ENCODE data around the gene KRT85.

The KRT85 gene

DNA sequence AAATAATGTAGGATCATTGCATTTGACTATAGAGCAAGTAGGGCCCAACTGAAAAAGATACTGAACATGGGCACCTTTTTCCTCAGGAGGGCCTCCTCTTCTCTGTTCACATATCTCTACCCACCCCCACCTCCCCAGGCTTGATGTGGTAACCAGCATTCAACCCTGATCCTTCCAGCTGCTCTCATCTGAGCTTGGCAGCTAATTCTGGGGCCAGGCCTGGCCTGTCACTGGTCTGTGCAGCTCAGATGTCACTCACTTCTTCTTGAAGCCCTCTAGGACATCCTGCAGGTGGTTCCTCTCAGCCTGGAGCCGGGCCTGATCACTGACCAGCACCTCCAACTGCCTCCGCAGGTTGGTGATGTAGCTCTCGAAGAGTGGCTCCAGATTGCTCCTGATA is 16.1 kb upstream of the KRT85 start:
- Histone ChIP-seq H3K79me2 (ENCODE audit: insufficient read depth, low read length) (no peaks in the 10 kb centered on the region), H3K9me2 (replicated peaks; ENCODE audit: insufficient read depth, low read length) (no peaks in the 10 kb centered on the region)

DNA sequence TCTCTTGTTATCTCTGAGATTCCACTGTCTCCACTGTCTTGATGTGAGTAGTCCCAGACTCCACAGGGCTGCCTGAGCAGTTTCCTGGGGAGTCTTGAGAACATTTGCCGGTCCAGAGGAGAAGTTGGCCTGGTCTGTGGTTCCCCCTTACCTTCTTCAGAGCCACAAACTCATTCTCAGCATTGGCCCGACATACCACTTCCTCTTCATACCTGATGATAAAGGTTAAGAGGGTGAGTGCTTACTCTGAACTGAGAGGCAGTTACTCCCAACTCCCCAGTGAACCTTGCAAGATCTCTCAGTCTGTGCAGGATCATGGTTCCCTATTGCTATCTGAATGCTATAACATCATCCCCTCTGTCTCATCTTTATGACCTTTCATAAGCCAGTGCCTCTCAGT is 15.6 kb upstream of the KRT85 start:
- H3K4me2 ChIP-seq (ENCODE audit: low read depth, low read length, poor library complexity, severe bottlenecking), result no peak overlapping the region
- H3K27me3 ChIP-seq (ENCODE audit: low read length), result no peaks in the 10 kb centered on the region
- no peaks in the 10 kb centered on the region for H3K36me3 ChIP-seq (ENCODE audit: low read length)
- no peaks in the 10 kb centered on the region for H3K79me2 ChIP-seq (ENCODE audit: insufficient read depth, low read length)
- H3F3A ChIP-seq (ENCODE audit: insufficient read depth), result no peaks in the 10 kb centered on the region
- H3K27ac ChIP-seq (ENCODE audit: low read depth, low read length), result no peak overlapping the region
- H2AFZ ChIP-seq (ENCODE audit: low read depth, low read length, severe bottlenecking), result no peak overlapping the region
- H3K4me3 ChIP-seq (ENCODE audit: insufficient read depth, low read length, poor library complexity, severe bottlenecking), result no peak overlapping the region
- no peak overlapping the region for H3K9ac ChIP-seq (ENCODE audit: low read length)
- H3K9me2 ChIP-seq (replicated peaks; ENCODE audit: insufficient read depth, low read length), result no peaks in the 10 kb centered on the region
- TF ChIP-seq EZH2phosphoT487 (conservative IDR thresholded peaks at IDR 0.05; ENCODE audit: low read length), result no peak
- TF ChIP-seq, protein P1, sequence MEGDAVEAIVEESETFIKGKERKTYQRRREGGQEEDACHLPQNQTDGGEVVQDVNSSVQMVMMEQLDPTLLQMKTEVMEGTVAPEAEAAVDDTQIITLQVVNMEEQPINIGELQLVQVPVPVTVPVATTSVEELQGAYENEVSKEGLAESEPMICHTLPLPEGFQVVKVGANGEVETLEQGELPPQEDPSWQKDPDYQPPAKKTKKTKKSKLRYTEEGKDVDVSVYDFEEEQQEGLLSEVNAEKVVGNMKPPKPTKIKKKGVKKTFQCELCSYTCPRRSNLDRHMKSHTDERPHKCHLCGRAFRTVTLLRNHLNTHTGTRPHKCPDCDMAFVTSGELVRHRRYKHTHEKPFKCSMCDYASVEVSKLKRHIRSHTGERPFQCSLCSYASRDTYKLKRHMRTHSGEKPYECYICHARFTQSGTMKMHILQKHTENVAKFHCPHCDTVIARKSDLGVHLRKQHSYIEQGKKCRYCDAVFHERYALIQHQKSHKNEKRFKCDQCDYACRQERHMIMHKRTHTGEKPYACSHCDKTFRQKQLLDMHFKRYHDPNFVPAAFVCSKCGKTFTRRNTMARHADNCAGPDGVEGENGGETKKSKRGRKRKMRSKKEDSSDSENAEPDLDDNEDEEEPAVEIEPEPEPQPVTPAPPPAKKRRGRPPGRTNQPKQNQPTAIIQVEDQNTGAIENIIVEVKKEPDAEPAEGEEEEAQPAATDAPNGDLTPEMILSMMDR (IDR thresholded peaks at IDR 0.05; ENCODE audit: insufficient read depth, low read length, poor library complexity, severe bottlenecking), result no peak
- no peaks in the 10 kb centered on the region for H4K20me1 ChIP-seq (ENCODE audit: low read depth, low read length)
- no peaks in the 10 kb centered on the region for H3K9me3 ChIP-seq (ENCODE audit: insufficient read depth, low read length)

More for the DNA sequence above, 16.1 kb upstream of the KRT85 start:
- no peaks in the 10 kb centered on the region for H3K36me3 ChIP-seq (ENCODE audit: low read length)
- H3F3A ChIP-seq (ENCODE audit: insufficient read depth), result no peaks in the 10 kb centered on the region
- no peak overlapping the region for H2AFZ ChIP-seq (ENCODE audit: low read depth, low read length, severe bottlenecking)
- TF ChIP-seq EZH2phosphoT487 (conservative IDR thresholded peaks at IDR 0.05; ENCODE audit: low read length), result no peak
- TF ChIP-seq, protein P1 (IDR thresholded peaks at IDR 0.05; ENCODE audit: insufficient read depth, low read length, poor library complexity, severe bottlenecking), result no peak
- no peaks in the 10 kb centered on the region for H3K27me3 ChIP-seq (ENCODE audit: low read length)
- H3K4me3 ChIP-seq (ENCODE audit: insufficient read depth, low read length, poor library complexity, severe bottlenecking), result no peak overlapping the region
- H3K27ac ChIP-seq (ENCODE audit: low read depth, low read length), result no peak overlapping the region
- H3K9ac ChIP-seq (ENCODE audit: low read length), result no peak overlapping the region
- no peaks in the 10 kb centered on the region for H3K9me3 ChIP-seq (ENCODE audit: insufficient read depth, low read length)
- no peaks in the 10 kb centered on the region for H4K20me1 ChIP-seq (ENCODE audit: low read depth, low read length)
- H3K4me2 ChIP-seq (ENCODE audit: low read depth, low read length, poor library complexity, severe bottlenecking), result no peak overlapping the region

DNA sequence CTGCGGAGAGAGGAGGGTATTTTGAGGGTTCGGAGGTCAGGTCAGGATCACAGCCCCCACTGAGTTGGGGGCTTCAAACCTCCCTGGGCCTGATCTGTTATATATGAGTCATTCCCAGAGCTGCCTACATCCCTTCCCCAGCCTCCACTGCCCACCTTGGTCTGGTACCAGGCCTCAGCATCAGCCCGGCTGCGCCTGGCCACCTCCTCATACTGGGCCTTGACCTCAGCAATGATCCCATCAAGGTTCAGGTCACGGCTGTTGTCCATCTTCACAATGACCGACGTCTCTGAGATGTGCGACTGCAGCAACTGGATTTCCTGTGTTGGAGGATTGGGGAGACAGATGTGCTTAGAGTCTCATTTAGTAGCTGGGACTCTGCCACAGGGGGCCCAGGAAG is 13.9 kb upstream of the KRT85 start:
- H3F3A ChIP-seq (ENCODE audit: insufficient read depth), result no peaks in the 10 kb centered on the region
- no peaks in the 10 kb centered on the region for H4K20me1 ChIP-seq (ENCODE audit: low read depth, low read length)
- H3K9me2 ChIP-seq (replicated peaks; ENCODE audit: insufficient read depth, low read length), result no peaks in the 10 kb centered on the region
- no peaks in the 10 kb centered on the region for H3K9me3 ChIP-seq (ENCODE audit: insufficient read depth, low read length)
- H3K4me2 ChIP-seq (ENCODE audit: low read depth, low read length, poor library complexity, severe bottlenecking), result no peak overlapping the region
- no peaks in the 10 kb centered on the region for H3K79me2 ChIP-seq (ENCODE audit: insufficient read depth, low read length)
- H3K36me3 ChIP-seq (ENCODE audit: low read length), result no peaks in the 10 kb centered on the region
- TF ChIP-seq EZH2phosphoT487 (conservative IDR thresholded peaks at IDR 0.05; ENCODE audit: low read length), result no peak
- TF ChIP-seq, protein P1 (IDR thresholded peaks at IDR 0.05; ENCODE audit: insufficient read depth, low read length, poor library complexity, severe bottlenecking), result no peak
- no peak overlapping the region for H2AFZ ChIP-seq (ENCODE audit: low read depth, low read length, severe bottlenecking)
- H3K9ac ChIP-seq (ENCODE audit: low read length), result no peak overlapping the region
- no peak overlapping the region for H3K4me3 ChIP-seq (ENCODE audit: insufficient read depth, low read length, poor library complexity, severe bottlenecking)
- H3K27ac ChIP-seq (ENCODE audit: low read depth, low read length), result no peak overlapping the region
- no peaks in the 10 kb centered on the region for H3K27me3 ChIP-seq (ENCODE audit: low read length)
